Fibroblast of mammary gland (primary cell): ENCODE results near the gene RAB3C.

Experiments used
- DNase-seq: peaks from one replicate; pipeline ENCODE4 v3.0.0-alpha.2; 2010; ENCODE audit warnings: low read depth
- H3K4me3 ChIP-seq: 2 replicates; pipeline ENCODE4 v1.5.1; 2011; ENCODE audit warnings: low read depth, mild to moderate bottlenecking, low read length, moderate library complexity; ENCODE audit not compliant: control insufficient read depth
- CTCF ChIP-seq: conservative IDR thresholded peaks from 2 replicates; pipeline ENCODE4 v1.5.1; 2011; ENCODE audit warnings: low read depth, low read length, inconsistent platforms; ENCODE audit not compliant: control insufficient read depth, insufficient read depth

Gene RAB3C

GRCh38 chr5:58615972-58616371 lies 33.1 kb downstream of the RAB3C start:
- no peak overlapping the region for H3K4me3 ChIP-seq
- no peak for TF ChIP-seq CTCF
- DNase-seq, result no peak

- no peak for TF ChIP-seq CTCF
- H3K4me3 ChIP-seq, result no peak overlapping the region
- DNase-seq, result no peak
Observed at GRCh38 chr5:58617241-58617640, 34.4 kb downstream of the RAB3C start.

GRCh38 chr5:58620336-58620735 lies 37.5 kb downstream of the RAB3C start:
- no peak for DNase-seq
- no peak overlapping the region for H3K4me3 ChIP-seq
- no peak for TF ChIP-seq CTCF

GRCh38 chr5:58622936-58623871 lies 40.3 kb downstream of the RAB3C start:
- no peak for DNase-seq
- TF ChIP-seq CTCF, result no peak
- H3K4me3 ChIP-seq, result no peak overlapping the region

GRCh38 chr5:58628626-58629025 lies 45.8 kb downstream of the RAB3C start:
- DNase-seq, result no peak
- no peak for TF ChIP-seq CTCF
- H3K4me3 ChIP-seq, result no peak overlapping the region

- DNase-seq, result no peak
- H3K4me3 ChIP-seq, result no peak overlapping the region
- no peak for TF ChIP-seq CTCF
Observed at GRCh38 chr5:58629271-58630159, 46.6 kb downstream of the RAB3C start.
